HG03108 (cell line): ENCODE measurements around the gene C12orf43.

ENCODE experiments used
- ATAC-seq: cut with Tn5 transposase; IDR thresholded peaks from one replicate; pipeline ENCODE4 v1.9.1; 2021; ENCODE audit warnings: moderate library complexity; ENCODE audit not compliant: unreplicated experiment

The C12orf43 gene

DNA sequence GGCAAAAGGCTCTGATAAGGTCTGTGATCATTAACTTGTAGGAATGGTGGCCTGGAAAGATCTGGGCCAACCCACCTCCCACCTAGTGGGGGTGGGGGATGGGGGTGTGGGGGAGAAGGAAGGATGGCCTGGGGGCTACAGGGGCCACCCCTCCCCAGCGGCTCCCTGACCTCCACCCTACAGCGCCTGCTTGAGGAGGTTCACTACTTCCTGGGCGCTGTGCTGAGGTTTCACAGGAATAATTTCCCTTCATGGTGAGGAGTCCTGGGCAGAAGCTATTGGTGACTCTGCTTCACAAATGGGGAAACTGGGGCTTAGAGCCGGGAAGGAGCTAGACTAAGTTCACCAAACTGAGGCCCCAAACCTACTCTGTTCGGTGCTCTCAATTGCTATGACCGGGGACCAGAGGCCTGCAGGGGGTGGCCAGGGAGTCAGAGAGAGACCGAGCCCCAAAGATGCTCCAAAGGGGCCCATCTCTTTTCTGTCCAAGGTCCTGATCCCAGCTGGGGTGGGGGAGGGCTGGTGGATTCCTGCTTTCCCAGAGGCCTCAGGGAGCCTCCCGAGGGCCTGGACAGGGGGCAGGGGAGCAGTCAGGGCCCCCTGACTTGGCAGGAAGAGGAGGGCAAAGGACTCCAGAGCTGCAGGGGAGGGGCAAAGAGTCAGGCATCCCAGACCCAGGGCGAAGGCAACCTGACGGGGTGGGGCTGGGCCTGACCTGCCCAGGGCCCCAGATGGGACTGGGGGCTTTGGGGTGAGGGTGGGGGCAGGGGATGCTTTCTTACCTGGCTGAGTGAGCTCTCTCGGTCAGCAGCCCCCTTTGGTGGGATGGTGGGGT is 36.2 kb downstream of the C12orf43 start:
- ATAC-seq: no peak

DNA sequence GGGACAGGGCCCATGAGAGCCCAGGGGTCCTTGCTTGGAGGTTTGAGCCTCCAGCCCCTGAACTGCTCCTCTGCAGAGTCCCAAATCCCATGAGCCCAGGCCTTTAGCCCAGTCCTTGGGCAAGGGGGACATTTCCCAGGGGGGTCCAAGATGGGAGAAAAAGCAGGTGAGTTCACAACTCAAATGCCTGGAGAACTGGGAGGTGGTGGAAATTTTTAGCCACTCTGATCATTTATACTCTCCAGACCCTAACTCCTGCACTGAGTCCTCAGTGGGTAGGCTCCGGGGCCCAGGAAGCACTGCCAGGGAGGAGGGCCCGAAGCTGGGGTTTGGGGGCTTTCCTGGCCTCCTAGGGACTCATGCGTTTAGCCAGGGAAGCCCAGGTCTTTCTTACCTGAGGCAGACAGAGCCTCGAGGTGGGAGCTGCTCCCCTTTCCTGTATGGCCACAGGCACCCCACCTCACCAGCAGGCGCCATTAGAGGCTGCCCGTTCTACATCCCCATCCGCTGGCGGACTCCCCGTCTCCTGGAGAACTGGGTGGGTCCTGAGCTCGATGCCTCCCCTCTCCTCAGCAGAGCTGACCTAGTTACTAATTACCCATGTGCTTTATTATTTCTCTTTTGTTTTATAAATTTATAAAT is 36.9 kb downstream of the C12orf43 start:
- ATAC-seq: no peak

- ATAC-seq: no peak
Measured at GRCh38 chr12:120978296-120979219, 37.7 kb downstream of the C12orf43 start, which contains the start of gene HNF1A. Gene HNF1A, plus strand, starts transcription at chr12:120978543. Its CDS starts 226 bp downstream, at chr12:120978769.

- ATAC-seq: no peak
Measured at GRCh38 chr12:120977531-120978295, 38.6 kb downstream of the C12orf43 start.

- ATAC-seq: no peak
Measured at GRCh38 chr12:120972870-120973543, 43.3 kb downstream of the C12orf43 start.

GRCh38 chr12:120971299-120972180 is 44.7 kb downstream of the C12orf43 start:
- ATAC-seq: peak; percentile 47

GRCh38 chr12:120970310-120970709 is 46.0 kb downstream of the C12orf43 start:
- ATAC-seq: no peak

GRCh38 chr12:120965534-120966091 is 50.7 kb downstream of the C12orf43 start:
- ATAC-seq: no peak

- no peak for ATAC-seq
Measured at GRCh38 chr12:120964298-120964697, 52.0 kb downstream of the C12orf43 start.

DNA sequence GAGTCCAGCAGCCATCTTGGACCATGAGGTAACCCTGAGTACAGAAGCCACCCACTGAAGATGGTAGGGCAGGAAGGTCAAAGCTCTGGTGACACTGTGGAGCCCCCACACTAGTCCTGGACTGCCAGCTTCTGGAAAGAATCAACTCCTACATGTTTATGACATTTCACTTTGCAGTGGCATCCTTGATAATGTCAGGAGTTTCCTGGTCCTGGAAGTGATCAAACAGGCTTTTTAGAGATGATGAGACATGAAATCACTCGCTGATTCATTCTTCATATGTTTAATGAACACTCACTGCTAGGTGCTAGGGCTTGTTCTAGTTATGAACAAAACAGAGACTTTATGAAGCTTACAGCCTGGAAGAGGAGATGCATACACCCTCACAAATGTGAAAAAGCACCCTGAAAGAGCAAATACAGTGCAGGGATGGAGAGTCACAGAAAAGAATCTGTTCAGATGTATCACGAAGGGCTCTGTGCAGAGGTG is 53.7 kb downstream of the C12orf43 start:
- ATAC-seq: no peak

- ATAC-seq: no peak
Measured at GRCh38 chr12:120961604-120962531, 54.4 kb downstream of the C12orf43 start.

GRCh38 chr12:120960657-120961056 is 55.6 kb downstream of the C12orf43 start:
- no peak for ATAC-seq

DNA sequence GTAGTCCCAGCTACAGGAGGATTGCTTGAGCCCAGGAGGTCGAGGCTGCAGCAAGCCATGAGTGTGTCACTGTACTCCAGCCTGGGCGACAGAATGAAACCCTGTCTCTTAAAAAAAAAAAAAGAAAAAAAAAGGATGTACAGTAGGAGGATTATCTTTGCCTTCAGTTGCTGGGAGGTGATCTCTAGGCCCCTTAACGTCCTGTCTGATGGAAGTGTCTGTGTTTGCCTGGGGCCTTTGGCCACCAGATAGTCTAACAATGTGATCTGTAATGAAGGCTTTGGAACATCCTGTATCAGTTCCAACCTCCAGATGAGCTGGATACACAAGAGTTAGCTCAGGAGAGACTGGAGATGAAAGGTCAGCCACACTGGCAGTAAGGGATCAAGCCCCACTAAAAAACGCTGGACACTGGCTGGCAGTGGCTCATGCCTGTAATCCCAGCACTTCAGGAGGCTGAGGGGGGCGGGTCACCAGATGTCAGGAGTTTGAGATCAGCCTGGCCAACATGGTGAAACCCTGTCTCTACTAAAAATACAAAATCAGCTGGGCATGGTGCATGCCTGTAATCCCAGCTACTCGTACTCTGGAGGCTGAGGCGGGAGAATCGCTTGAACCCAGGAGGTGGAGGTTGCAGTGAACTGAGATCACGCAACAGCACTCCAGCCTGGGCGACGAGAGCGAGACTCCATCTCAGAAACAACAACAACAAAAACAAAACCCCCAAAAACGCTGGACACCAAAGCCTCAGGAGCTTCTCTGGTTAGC is 57.0 kb downstream of the C12orf43 start:
- ATAC-seq: no peak

DNA sequence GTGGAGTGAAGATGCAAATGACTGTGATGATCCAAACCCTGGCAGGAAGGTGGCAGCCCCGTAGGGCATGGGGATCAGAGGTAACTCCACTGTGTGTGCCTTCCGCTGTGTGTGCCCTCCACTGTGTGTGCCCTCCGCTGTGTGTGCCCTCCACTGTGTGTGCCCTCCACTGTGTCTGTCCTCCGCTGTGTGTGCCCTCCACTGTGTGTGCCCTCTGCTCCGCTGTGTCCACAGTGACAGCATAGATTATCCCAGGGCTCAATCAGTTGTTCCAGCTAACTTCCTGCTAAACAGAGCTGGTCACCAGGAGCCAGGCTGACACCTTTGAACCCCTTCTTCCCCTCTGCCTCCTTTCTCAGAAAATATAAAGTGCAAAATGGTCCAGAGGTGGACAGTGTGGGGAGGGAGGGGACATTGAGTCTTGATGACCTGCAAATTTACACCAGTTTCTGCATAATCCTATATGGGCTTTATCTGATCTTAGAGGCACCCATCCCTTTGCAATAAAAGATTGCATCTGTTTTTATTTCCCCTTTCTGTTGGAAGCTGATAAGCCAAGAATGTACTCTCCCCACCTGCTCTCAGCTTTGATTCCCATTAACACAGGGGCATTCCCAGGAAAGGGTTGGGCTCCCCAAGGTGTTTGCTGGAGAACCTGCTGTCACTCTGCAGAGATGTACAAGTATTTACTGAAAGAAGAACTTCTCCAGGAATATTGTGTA is 59.5 kb downstream of the C12orf43 start:
- ATAC-seq: no peak

DNA sequence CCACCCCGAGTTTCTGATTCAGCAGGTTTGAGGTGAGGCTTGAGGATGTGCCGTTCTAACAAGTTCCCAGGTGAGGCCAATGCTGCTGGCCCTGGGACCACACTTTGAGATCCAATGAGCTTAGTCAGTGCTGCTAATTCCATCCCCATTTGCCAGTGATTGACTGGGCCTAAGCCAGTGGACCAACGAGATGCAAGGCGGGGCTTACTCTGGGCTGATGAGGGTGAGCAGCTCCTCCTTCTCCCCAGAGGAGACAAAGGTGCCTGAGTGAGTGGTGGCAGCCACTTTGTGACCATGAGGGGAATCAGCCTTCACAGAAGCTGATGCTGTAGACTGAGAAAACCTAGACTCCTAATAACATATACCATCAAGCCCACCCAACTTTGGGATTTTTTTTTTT is 61.1 kb downstream of the C12orf43 start:
- ATAC-seq: no peak

DNA sequence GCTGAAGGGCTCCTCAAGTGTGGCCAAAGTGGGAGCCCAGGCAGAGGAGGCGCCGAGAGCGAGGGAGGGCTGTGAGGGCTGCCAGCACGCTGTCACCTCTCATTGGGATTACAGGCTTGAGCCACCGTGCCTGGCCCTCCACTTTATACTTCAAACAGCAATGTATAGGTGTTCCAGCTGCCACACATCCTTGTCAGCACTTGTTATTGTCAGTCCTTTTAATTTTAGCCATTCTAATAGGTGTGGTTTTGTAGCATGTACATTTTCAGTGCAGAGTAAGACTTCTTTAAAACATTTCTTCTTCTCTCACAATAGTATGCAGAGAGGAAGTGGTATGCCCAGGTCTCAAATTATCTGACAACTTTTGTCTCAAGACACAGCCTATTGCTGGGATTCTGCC is 65.5 kb downstream of the C12orf43 start:
- no peak for ATAC-seq
